Myocyte (in vitro differentiated cells): ENCODE results near the gene PAQR6. TPM values are rescaled to one million over a fixed set of nuclear protein-coding genes. Genes with fewer than 3 reads are reported as not detected.

Source experiments
- DNase-seq: peaks from one replicate; pipeline ENCODE4 v3.0.0-alpha.2; 2012; ENCODE audit warnings: low read depth
- polyA plus RNA-seq: library from polyadenylated mRNA; unstranded; fragments of >200 nt; gene quantifications from one replicate; pipeline ENCODE4 v1.2.1, GENCODE V29; 2012; ENCODE audit warnings: missing spikeins
- total RNA-seq: library from RNA; depleted of rRNA; stranded (reverse); fragments of >200 nt; gene quantifications from 2 replicates; pipeline ENCODE4 v1.2.3, GENCODE V29; 2014

Gene PAQR6, protein sequence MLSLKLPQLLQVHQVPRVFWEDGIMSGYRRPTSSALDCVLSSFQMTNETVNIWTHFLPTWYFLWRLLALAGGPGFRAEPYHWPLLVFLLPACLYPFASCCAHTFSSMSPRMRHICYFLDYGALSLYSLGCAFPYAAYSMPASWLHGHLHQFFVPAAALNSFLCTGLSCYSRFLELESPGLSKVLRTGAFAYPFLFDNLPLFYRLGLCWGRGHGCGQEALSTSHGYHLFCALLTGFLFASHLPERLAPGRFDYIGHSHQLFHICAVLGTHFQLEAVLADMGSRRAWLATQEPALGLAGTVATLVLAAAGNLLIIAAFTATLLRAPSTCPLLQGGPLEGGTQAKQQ
- total RNA-seq, result 1.1 and 4.1 TPM in 2 replicates
- 5.3 TPM for polyA plus RNA-seq

DNA sequence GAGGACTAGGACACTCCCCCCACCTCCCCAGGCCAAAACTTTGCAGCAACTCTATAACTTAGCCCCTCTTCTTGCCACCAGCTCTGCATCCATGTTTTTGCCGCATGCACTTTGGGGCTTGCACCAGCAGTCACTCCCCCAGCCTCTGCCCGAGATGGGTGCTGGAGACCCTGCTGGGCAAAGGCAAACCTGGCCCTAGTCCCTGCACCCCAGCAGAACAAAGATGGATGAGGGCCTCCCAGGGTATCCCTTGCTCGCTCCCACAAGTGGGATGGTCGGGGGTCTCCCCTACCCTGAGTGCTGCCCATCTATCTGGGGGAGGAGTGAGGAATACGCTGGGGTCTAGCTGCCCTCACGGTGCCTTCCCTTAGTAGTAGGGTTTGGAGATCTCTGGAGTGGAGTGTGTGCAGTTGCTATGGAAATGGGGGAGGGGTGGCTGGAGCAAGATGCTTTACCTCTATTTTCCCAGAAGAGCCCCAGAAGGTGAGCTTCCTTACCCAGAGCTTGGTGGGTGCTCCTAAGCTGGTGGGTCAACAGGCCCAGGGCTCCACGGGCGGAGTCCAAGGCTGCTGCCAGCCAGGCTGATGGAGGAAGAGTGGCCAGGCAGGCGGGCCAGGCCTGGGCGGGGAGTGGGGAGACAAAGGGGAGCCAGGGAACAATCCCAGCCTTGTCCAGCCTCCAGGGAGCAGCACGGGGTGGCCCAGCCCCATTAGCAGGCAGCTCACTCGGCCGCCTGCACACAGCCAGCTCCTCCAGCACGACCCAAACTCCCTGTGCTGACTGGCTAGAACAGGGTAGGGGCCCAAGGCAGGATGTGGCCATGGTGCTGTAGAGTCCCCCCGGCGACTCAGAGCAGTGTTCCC, at the start of gene PAQR6:
Gene PAQR6 (minus strand): TSS at position 597 of the 863 bp plus-strand sequence. CDS start 1,325 bp downstream, outside the sequence.
- DNase-seq, result no peak

DNA sequence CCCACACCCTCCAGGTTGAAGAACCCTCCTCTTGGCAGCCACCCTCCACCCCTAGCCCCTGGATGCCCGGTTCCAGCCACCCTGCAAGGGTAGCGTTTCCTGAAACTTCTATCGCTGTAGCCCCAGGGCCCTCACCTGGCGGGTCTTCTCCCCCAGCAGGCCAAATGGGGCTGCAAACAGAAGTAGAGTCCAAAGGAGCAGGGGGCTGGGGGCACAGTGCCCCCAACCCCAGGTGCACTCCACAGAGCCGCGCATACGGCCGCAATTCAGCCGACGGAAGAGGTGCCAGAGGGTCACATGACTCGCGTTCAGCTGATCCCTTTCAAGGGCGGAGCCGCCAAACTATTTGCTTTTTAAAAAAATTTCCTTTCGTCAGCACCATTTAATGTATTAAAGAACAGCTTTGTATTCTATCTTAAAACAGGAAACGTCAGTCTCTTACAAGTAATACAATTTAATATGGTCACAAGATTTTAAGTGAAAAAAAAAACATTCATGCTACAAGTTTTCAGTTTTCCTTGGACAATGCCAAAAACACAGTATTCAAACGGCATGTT, 47.6 kb upstream of the PAQR6 start, which contains the start of gene GLMP:
Gene GLMP (minus strand): TSS at position 289 of the 557 bp plus-strand sequence. CDS start 34 bp downstream, at position 255.
- peak; percentile 49 for DNase-seq

DNA sequence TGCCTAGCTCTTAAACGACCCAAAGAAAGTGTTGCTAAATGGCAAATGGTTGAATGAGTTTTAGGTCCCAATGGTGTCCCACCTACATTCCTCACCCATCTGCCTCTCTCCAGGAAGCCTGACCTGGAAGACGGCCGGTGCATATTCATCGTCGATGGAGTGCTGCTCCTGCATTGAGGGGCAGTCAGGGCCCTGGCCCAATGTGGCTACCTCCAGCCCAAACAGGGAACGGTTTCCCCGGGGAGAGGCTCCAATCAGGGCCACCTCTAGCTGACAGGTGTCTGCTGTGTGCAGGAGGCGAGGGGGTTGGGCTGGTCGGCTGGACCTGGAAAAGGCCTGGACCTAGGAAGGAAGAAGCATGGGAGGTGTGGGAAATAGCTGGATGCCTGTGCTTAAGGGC, 46.0 kb upstream of the PAQR6 start:
- no peak for DNase-seq

DNA sequence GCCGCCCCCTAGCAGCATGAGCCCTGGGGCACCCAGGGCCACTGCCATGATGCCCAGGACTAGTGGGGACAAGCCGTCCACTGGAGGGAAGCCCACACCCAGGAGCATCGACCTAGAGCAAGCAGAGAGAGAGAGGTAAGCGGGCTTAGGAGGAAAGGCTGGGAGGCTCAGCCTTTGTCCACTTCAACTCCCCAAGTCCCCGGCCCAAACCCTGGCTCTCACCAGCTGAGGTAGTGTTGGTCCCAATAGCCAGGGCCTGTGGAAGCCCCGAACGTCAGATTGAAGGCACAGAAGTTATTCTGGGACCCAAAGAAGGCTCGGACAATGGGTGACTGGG, 45.2 kb upstream of the PAQR6 start:
- no peak for DNase-seq

DNA sequence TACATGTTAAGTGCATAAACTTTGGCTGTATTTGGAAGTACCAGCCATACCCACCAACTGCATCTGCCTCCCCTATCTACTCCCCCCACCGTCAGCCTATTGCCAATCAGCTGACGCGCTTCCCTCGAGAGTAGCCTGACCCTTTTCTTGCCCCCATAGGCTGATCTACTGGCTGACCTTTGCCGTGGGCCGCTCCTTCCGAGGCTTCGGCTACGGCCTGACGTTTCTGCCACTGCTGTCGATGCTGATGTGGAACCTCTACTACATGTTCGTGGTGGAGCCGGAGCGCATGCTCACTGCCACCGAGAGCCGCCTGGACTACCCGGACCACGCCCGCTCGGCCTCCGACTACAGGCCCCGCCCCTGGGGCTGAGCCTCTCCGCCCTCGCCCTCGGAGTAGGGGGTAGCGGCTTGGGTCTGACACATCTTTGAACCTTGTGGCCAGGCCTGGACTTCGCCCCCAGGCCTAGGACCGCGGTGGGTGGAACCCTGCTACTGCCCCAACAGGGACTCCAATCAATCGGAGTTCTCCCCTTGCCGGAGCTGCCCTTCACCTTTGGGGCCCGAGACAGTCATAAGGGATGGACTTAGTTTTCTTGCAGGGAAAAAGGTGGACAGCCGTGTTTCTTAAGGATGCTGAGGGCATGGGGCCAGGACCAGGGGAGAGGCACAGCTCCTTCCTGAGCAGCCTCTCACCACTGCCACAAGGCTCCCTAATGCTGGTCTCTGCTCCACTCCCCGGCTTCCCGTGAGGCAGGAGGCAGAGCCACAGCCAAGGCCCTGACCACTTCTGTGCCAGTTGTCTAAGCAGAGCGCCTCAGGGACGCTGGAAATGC, 43.6 kb upstream of the PAQR6 start:
- peak; percentile 68 for DNase-seq

DNA sequence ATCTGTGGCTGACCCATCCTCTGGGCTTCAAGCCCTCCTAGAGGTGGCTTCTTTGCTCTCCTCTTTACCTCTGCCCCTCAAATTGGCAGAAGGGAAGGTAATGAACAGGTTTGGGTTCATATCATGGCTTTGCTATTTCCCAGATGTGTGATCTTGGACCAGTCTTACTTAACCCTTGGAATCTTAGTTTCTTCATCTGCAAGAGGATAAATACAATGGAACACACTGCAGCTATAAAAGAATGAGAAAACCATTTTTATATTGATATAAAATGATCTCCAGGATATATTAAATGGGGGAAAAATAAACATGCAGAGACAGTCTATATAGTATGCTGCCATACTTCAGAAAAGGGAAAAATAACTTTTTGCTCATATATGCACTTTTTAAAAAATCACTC, 42.0 kb upstream of the PAQR6 start:
- no peak for DNase-seq

DNA sequence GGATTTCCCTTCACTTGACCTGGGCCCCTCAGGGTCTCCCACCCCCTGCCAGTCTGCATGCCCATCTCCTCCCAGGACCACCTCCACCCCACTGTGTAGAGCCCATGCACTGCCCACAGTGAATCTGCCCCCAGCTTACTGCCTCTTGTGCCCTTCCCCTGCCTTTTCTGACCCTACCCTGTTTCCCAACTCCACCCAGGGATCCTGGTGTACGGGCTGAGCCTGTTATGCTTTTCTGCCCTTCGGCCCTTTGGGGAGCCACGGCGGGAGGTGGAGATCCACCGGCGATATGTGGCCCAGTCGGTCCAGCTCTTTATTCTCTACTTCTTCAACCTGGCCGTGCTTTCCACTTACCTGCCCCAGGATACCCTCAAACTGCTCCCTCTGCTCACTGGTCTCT, 38.2 kb upstream of the PAQR6 start:
- DNase-seq, result no peak

DNA sequence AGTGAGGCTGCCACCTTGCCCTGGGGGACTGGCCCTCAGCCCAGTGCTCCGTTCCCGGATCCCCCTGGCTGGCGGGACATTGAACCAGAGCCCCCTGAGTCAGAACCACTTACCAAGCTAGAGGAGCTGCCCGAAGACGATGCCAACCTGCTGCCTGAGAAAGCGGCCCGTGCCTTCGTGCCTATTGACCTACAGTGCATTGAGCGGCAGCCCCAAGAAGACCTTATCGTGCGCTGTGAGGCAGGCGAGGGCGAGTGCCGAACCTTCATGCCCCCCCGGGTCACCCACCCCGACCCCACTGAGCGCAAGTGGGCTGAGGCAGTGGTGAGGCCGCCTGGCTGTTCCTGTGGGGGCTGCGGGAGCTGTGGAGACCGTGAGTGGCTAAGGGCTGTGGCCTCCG, 37.6 kb upstream of the PAQR6 start:
- DNase-seq, result no peak

DNA sequence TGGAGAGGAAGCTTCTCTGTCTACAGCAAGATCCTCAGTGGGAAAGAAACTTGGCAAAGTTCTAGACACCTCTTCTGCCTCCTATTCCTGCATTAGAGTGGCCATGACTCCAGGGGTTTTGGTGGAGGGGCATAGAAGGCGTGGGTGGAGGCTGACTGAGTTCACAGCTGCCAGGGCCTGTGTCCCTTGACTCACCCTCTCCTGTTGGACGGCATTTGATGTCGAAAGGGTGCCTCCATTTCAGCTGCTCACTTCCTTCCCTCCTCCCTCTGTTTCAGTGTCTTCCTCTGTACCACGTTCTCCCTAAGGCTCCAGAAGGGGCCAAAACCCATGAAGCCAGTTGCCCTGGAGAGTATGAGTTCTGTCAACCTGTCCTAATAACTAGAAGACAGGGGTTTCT, 36.9 kb upstream of the PAQR6 start:
- no peak for DNase-seq

DNA sequence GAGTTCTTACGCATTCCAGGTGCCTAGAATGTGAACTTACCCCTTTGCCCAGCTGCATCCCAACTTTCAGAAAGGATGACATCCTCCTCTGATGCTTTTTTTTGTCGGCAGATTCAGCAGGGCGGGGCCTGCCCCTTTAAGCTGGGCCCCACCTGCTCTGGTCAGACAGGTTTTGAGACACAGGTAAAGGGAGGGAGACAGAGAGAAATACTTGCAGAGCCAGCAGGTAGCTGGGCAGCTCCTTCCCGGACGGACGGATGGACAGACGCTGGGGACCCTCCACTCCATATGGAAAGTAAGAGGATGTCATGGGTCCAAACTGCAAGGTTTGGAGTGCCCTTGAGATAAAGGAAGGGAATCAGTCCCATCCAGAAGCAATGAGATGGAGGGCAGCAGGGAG, 36.3 kb upstream of the PAQR6 start, which contains the start of gene TMEM79:
Gene TMEM79 (plus strand): TSS at position 214 of the 400 bp plus-strand sequence. CDS start 902 bp downstream, outside the sequence.
- DNase-seq, result no peak

DNA sequence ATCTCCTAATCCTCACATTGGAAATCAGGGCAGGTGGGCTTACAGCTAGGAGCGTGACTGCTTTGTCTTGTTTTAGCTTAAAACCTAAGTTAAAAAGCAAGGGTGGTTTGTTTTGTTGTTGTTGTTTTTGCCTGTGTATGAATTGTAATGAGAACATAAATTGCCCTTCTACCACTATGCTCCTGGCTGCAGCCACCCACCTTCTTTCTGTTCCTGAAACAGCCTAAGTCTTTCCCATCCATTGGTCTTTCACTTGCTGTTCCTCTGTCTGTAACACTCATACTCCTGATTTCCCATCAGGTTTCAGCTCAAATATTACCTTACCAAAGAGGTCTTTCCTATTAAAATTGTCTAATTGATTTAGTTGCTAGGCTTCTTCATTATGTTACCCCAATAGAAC, 35.7 kb upstream of the PAQR6 start:
- DNase-seq, result no peak

DNA sequence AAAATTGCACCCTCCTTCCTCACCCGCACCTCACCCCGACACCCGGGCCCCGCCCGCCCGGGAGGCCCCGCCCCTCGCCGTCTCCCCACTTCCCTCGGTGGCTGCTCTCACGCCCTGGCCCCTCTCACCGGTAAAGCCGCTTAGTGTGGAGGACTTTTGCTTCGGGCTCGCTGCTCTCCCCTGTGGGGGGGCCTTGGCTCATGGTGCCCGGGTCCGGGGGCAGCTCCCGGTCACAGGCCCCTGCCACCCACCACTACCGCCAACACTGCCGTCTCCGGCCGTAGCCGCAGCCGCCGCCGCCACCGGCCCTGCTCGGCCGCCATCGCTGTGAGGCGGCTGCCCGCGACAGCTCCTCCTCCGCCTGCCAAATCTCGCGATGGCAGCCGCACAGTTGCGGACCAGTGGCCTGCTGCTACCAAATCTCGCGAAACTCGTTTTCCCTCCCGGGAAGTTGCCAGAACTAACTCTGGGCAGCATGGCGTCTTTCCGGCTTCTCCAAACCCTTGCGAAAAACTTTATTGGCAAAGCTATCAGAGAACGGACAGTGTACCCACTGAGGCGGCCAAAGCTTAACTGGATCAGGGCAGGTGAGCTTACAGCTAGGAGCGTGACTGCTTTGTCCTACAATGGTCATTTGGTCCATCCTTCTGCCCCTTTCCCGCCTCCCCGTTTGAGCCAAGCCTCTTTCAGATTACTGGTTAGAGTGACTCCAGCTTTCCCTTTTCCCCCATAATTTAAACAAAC, 34.8 kb upstream of the PAQR6 start, which contains the start of gene SMG5:
Gene SMG5 (minus strand): TSS at position 347 of the 744 bp plus-strand sequence. CDS start 145 bp downstream, at position 202.
- peak; percentile 99 for DNase-seq

DNA sequence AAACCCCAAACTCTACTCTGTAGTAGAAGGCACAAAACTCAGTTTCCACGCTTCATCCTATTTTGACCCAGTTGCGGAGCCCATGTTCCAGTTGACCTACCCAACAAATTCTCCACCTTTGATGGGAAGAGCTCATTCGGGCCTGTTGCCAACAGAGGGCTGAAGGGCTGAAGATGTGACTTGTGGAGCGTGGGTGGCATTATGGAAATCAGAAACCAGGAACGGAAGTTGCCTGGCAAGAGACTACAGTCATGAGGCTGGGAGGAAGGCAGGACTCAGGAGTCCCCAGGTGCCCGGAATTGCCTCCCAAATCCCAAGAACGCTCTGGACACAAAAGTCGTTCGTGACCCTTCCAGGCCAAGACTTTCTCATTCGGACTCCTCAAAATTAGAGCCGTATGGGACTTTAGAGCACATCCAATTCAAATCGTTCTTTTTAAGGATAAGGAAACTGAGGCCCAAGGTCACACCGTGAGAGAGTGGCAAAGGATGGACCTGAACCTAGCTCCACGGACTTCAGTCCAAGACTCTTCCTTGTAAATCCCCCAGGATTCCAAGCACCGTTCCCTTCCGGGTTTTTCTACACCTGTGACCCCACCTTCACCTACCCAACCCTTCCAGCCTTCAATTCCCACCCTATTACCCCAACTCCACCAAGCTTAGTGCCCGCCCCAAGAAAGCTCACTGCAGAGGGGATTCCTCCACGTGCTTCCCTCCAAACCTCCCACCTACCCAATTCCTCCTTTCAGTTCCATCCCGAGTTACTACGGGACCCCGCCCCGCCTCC, 34.0 kb upstream of the PAQR6 start:
- DNase-seq, result peak; percentile 42

DNA sequence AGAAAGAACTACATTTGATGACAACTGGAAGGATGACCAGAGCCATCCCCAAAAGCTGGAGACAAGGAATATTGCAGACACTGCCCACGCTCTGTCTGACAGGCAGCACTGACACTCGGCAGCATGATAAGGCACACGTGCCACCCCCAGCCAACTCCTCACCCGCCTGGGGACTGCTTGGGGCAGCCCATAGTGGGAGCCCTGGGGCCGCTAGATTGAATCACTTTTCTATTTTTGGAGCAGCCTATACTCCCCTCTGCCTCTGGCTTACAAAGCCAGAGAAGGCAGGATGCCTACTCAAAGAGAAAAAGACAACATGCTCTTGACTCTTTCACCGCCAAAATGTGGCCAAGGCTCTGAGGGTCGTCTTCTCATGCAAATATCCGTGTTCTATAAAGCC, 33.4 kb upstream of the PAQR6 start:
- DNase-seq, result peak; percentile 89

DNA sequence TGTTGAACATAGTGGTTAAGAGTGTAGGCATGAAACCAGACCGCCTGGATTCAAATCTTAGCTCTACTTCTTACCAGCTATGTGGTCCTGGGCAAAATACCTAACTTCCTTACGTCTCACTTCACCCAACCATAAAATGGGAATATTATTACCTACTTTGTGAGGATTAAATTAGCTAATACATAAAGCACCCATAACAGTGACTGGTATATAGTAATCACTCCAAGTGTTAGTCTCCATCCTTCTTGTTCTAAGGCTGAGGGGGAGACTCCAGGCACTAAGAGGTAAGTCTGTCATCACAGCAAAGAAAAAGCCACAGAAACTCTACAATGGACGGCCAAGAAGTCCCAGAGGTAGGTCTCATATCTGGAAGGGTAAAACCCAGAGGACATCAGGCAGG, 32.0 kb upstream of the PAQR6 start:
- DNase-seq, result no peak

DNA sequence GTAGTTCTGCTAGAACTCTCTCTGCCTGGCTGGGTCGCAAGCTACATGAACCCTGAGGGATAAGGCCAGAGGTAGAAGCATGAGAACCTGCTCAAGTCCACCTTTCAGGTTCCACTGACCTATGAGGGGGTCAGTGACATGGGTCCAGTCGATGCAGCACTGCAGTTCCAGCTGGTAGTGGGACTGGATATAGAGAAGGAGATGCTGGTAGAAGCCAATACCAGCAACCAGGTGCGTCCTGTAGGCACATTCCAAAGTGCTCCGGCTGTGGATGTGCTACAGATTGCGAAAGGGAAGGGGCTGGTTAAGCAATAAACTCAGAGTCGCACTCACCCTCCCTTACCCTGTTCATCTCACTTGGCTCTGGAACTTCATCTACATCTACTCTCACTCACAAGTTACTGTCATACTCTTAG, 29.1 kb upstream of the PAQR6 start:
- DNase-seq, result no peak

DNA sequence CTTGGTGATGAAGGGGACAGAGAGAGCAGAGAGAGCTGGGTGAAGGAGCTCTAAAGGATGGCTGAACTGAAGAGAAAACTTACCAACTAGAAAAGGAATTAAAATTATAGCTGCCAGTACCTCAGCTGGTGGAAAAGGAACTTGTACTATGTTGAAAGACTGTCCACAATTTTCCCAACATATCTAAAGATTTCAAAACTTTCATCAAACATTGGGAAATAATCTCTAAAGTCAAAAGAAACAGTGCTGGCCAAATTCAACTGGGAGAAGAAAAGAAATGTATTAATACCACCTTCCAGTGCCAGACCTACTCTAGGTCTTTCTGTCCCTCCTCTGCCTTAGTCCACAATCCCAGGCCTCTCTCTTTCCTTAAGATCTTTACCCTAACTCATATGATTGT, 28.7 kb upstream of the PAQR6 start:
- DNase-seq, result no peak

DNA sequence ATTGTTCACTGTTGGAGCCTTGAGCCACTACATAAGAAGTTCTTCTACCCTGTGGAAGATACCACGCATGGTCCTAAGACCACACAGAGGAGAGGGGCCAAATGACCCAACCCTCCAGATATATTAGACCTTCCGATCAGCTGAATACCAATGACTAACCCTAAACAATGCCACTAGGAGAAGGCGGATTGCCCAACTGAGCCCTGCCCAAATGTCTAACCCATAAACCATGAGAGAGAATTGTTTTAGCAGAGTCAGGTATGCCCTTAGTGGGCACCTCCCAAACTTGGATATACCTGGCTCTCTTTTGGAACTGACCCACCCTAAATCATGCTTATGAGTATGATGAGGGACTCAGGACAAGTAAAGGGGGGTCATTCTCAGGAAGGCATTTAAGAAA, 22.5 kb upstream of the PAQR6 start:
- no peak for DNase-seq

DNA sequence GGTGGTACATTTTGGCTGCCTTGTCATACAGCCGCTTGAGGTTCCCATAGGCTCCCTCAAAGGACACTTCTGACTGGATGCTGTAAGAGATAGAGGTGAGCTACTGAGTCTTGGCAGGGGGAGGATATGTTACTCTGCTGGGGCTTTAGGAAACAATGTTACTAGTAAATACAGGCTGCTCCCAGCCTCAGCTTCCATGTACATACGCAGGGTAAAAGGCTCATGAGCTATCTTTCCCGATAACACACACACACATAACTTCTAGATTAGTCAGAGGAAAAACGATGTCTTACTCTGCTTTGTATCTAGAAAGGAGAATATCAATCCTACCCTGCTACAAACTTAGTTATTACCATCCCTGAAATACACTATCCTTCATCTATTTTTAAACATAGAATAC, 20.5 kb upstream of the PAQR6 start:
- DNase-seq, result no peak
